ENCODE data around the gene RIOK2.
"Not testable (repeated sequence)": the region's sequence is repeated elsewhere in the genome, so short reads cannot be mapped to it uniquely, and the experiment has no call there.

RIOK2 gene

DNA sequence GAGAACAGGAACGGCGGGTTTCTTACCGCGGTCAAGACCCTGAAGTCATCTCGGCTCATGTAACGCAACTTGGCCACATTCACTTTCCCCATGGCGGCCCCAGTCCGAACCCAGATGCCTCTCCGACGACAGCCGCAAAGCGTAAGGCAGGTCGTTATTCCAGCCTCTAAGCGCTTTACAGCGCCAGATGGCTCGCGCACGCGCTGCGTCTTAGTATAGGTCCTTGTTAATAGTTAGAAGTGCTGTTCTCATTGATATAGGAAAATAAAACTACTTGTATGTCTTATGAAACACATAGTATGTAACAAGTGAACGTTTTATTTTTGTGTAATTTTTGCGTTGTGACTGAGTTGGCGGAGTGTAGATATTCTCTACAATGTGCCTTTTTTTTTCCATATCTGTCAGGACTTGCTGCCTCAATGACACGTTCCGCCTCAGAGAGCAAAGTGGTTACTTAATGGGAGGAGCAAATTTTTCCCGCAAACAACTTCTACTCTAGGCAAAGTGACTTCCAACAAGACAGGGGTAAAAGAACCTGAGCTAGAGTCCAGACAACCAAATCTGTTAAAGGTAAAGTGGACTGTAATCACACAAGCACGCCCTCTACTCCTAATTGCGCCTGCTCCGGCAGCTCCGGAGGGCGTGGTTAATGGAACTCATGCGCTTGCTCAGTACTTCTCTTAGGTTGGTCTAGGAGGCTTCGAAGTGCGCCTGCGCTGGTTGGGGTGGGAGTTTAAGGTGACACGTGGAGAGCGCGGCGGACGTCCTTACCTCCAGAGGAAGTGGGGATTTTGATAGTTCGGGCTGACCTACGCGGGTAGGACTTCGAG, at the start of gene RIOK2:
TSS of gene RIOK2 (minus strand) at position 148 of the 830 bp plus-strand sequence. CDS start at position 92, 56 bp downstream.
- peak; percentile 95 for DNase-seq

DNA sequence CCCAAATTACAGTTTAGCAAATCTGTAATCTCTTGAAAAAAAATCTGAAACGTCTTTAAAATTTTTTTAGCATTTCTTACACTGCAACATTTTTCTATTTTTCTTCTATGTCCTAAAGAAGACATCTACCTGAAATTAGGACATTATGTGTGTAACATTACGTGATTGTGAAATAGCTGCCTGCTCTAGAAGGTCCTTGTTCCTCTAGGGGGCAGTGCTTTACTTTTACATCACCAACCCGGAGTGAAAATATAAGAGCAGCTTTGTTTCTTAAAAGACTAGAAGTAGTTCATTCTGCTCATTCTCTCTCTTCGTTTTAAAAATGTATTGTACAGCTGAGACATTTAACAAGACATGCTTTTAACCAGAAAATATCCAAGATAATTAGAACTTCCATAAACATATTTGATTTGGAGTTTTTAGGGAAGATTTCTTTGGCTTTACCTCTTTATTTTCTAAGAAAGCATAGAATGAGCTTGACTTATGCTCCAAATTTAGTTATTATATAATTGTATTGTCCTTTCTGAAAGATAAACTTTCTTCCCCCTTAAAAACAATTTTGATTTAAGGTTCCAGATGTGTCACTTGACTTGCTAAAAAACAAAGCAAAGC, 48.1 kb upstream of the RIOK2 start:
- DNase-seq = peak; percentile 15

DNA sequence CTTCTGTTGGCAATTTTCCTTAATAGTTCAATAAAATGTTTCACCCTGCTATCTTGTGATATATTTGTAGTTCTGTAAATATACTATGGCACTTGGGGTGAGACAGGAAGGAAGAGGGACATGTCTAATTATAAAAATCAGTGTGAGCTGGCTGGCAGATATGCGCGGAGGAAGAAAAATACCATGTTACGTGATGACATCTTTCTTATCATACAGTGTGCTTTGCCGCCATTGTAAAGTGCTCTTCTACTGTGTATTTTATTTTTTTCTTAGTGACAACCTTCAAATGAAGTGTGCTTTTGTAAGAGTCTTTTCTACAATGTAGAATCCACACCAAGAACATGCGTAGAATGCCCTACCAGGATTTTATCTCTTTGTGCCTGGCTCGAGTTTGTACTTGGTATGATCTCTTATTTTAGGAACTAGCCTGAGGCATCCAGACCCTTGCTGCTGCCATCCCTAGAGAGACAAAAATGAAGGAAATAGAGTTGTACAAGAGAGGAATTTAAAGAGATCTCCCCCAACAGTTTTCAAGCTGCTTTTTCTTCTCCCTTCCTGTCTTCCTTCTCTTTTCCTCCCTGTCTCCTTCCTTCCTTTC, 46.7 kb upstream of the RIOK2 start:
- no peak for DNase-seq

DNA sequence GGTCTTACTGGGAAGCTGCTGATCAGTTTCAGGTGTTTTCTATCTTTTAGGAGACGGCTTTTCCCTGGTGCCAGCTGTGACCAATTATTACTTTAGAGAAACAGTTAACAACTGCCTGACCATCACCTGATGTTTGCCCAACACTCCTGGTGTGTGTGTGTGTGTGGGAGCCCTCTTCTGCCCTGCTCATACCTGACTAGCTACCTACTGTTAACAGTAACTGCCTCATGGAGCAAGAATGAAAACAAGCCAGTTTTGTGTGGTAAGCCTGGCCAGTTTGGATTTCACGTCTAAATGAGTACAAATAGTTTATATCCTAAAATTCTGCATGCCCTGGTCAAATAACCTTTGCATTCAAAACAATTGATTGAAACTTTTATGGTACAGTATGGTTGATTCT, 46.1 kb upstream of the RIOK2 start:
- no peak for DNase-seq

DNA sequence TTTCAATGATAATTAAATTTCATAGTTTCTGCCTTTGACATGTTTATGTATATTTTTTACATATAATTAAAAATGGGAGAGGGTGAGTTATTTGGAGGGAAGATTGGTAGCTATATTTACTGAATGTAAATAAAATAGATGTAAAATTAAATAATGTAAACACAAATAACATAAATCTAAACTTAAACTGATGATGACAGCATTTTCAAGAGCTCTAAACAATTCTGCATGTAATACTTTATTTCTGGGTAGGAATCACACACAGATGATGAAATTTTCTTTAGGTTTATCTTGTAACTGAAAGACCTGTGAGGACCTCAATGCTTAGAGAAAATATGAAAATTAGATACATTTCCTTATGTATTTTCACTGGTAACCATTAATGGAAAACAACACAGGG, 42.2 kb upstream of the RIOK2 start:
- no peak for DNase-seq

DNA sequence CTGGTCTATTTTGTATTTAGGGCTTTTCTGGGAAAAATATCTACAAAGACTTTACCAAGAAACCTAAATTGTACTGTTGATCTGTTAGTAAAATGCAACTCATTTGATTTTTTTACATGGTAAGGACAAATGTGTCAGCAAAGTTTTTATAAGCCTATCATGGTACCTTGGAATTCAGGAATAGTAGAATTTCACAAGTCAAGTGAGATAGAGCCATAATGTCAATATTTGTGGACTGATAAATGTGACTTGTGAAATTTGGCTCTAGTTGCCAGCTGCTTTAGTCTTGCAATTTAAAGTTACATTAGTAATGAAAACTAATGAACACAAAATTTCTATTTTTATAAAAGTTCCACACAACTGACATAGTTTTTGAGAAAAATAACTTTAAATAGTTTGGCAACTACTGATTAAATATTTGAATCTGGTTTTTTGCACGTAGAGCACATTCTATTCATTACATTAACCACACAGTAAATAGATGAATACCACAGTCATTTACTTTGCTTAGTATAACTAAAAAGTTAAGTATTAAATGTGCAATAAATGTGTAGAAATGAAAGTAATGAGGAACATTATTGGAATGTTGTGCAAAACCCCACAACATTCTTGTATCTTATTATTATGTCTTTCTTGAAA, 41.2 kb upstream of the RIOK2 start:
- no peak for DNase-seq

DNA sequence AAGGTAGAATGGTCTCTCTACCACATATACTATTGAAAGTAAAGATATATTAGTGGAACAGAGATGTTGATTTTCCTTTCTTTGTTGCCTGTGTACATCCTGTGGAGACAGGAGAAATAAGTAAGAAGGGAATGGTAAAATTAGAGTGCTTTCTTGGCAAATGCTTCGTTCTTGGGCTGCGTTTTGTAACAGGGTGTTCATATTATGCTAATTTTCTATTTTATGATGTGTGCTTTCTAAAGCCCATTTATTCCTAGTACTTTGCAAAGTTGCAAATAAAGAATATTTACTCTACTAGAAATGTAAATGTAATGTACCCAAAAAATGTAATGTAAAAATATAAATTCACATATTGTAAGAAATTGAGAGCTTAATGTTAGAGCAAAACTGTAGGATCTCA, 40.5 kb upstream of the RIOK2 start:
- no peak for DNase-seq

DNA sequence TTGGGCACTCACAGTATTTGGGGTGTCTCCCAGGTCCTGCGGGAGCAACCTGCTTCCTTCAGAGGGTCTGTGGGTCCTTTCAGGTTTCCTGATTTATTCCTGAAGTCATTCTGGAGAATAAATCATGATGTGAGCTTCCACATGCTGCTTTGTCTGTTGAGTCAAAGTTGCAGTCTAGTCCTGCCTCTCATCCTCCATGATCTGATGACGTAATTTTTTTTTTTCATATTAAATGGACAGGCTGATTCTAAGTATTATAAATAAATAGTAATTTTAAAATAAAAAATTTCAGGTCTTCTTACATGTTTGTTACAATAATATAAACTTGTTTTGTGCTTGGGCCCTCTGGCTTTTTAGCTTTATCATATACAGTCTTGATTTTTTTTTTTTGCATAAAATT, 26.3 kb upstream of the RIOK2 start:
- DNase-seq = no peak

DNA sequence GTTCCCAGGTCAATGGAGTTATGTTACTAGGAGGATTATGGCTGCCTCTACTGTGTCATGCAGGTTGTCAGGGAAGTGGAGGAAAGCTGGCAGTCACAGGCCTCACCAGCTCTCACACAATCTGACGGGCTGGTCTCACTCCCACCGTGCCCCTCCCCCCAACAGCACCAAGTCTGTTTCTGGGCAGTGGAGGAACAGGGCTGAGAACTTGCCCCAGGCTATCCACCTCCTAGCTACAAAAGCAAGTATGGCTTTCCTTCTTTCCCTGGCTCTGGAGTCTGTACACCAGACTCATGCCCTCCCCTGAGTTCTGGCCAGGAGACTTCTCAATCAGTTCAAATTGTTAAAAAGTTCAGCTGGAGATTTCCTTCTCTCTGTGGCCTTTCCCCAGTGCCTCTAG, 25.7 kb upstream of the RIOK2 start:
- DNase-seq = no peak

DNA sequence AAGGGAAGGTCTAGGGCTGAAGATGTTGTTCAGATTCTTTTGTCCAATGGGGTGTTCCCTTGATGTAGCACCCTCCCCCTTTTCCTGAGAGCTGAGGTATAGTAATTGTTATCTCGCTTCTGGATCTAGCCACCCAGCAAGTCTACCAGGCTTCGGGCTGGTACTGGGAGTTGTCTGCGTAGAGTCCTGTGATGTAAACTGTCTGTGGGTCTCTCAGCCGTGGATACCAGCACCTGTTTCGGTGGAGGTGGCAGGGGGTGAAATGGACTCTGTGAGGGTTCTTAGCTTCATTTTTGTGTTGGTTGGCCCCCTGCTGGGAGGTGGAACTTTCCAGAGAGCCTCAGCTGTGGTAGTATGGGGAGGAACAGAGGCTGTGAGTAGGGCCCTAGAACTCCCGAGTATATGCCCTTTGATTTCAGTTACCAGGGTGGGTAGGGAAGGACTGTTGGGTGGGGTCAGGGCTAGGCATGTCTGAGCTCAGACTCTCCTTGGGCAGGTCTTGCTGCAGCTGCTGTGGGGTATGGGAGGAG, 25.2 kb upstream of the RIOK2 start:
- no peak for DNase-seq

DNA sequence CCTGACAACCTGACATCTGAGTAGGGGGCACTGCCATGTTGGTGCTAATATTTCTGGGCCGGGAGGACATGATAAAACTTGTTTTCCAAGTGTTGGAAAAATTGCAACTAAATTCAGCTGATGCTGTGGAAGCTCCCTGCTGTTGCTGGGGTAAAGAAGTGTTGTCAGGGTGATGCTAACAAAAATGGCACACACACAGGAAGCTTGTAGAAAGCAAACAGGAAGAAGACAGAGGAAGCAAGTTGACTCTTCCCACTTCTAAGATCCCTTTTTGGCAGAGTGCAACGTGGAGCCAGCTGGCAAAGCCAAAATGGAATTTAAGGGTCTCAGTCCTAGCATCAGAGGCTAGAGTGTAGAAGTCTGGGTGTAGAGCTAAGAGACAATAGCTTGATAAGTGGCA, 11.3 kb upstream of the RIOK2 start:
- DNase-seq = no peak

DNA sequence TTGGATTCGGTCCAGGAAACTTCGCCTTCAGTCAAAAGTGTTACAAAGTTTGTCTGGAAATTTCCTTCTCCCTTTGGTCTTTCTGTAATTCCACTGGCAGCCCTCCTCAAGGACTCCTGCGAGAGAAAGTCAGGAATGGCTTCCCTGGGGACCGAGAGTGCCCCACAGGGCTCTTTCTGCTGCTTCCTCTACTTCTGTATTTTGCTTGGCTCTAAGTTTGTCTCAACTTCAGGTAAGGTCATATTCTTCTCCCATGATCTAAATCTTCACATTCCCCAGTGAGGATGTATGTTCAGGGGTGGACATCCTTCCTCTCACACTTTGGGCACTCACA, 10.3 kb upstream of the RIOK2 start:
- DNase-seq = no peak

DNA sequence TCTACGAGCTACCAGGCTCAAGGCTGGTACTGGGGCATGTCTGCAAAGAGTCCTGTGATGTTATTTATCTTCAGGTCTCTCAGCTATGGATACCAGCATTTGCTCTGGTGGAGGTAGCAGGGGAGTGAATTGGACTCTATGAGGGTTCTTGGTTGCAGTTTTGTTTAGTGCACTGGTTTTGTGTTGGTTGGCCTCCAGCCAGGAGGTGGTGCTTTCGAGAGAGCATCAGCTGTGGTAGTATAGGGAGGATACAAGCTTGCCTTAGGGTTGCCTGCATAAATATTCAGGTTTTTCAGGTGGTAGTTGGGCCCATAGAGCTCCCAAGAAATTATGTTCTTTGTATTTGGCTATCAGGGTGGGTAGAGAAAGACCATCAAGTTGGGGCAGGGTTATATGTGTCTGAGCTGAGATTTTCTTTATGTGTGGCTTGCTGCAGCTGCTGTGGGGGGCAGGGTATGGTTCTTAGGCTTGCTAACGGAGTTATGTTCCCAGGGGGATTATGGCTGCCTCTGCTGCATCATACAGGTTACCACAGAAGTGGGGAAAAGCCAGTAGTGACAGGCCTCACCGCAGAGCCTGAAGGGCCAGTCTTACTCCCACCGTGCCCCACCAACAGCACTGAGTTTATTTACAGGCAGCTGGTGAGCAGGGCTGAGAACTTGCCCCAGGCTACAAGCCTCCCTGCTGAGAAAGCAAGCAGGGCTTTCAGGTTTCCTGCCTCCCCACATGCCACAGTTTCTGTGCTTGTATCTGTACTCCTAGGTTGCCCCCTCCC, 9.7 kb upstream of the RIOK2 start:
- no peak for DNase-seq

DNA sequence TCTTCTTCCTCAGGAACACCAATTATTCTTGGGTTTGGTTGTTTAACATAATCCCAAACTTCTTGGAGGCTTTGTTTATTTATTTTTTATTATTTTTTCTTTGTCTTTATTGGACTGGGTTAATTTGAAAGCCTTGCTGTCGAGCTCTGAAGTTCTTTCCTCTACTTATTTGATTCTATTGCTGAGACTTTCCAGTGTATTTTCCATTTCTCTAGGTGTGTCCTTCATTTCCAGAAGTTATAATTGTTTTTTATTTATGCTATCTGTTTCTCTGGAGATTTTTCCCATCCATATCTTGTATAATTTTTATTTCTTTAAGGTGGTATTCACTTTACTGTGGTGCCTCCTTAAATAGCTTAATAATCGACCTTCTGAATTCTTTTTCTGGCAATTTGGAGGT, 8.8 kb upstream of the RIOK2 start:
- DNase-seq = no peak

DNA sequence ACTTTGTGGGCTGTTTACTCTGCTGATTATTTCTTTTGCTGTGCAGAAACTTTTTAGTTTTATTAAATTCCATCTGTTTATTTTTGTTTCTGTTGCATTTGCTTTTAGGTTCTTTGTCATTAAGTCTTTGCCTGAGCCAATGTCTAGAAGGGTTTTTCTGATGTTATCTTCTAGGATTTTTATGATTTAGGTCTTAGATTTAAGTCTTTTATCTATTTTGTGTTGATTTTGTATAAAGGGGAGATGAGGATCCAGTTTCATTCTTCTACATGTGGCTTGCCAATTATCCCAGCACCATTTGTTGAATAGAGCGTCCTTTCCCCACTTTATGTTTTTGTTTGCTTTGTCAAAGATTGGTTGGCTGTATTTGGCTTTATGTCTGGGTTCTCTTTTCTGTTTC, 6.5 kb upstream of the RIOK2 start:
- DNase-seq = not testable (repeated sequence)

DNA sequence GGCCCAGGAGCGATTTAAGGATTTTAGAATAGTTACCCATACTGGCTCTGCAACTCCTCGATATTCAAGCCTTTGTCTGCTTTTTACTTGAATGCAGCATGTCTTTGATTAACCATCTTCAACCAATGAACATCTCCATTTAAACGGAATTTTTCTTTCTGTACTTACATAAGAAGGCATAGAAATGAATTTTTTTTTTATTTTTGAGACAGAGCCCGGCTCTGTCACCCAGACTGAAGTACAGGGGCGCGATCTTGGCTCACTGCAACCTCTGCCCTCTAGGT, 825 bp upstream of the RIOK2 start:
- DNase-seq = no peak

DNA sequence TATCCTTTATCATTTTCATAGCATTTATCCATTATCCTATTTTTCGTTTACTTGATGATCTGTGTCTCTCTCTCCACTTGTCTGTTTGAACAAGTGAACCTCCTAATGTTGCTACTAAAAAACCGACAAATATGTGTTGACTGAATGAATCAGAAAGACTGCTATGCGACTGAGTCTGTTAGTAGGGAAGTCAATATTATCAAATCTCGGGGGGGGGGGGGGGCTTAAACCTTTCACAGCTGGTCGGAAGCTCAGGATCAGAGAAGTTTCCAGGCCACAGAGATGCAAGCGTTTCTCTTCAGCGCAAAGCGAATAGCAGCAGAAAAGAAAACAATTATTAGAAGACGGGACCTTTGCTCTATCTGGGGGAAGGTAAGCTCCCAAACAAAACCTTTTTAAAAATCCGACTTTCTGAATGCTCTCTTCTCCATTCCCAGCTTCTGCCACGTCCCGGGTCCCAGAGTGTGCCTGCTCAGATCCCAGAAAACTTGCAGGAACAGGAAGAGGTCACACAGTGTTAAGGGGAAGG, 412 bp downstream of the RIOK2 start:
- no peak for DNase-seq

DNA sequence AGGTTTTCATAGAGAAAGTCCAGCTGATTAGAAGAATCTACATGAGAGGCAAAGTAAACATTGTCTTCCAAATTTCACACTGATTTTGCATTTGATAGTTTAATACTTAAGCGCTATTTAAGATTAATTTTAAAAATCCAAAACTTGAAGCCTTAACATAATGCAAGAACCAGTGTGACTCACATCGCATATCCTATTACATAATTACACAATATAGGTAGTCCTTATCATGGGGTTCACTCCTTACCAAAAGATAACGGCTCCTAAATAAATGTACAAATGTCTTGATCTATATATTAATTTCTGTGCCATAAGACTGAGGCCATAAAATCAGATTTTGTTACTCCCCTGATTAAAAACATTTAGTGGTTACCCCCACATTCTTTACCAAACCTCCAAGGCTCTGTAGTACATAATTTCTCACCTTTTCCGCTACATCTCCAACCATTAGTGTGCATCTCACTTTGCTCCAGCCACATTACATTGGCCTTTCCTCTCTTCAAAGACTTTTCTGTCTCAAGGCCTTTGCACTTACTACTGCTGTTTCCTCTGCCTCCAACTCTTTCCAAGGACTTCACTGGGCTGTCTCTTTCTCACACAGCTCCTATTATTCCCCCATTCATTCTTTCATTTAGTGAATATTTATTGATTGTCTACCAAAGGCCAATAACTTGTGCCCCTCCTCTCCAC, 1.0 kb downstream of the RIOK2 start:
- DNase-seq = no peak

DNA sequence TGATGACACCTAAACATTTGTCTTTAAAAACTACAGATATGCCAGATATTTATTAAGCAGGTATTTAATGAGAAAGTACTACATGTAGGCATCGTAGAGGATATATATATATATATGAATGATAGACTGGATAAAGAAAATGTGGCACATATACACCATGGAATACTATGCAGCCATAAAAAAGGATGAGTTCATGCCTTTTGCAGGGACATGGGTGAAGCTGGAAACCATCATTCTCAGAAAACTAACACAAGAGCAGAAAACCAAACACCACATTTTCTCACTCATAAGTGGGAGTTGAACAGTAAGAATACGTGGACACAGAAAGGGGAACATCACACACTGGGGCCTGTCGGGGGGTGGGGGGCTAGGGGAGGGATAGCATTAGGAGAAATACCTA, 3.6 kb downstream of the RIOK2 start:
- DNase-seq = not testable (repeated sequence)

DNA sequence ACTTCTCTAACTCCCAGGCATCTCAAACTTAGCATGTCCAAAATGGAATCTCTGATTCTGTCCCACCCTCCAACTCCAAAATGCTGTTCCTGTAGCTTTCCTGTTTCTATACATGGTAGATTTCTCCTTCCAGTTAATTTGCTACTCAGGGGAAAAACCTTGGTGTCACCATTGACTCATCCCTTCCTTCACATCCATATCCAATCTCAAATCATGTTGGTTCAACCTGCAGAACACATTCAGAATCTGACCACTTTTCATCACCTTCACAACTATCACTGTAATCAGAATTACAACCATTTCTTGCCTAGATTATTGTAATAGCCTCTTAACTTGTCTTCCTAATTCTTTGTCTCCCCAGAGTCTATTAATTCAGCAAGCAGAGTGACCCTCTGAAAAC, 10.8 kb downstream of the RIOK2 start:
- no peak for DNase-seq

DNA sequence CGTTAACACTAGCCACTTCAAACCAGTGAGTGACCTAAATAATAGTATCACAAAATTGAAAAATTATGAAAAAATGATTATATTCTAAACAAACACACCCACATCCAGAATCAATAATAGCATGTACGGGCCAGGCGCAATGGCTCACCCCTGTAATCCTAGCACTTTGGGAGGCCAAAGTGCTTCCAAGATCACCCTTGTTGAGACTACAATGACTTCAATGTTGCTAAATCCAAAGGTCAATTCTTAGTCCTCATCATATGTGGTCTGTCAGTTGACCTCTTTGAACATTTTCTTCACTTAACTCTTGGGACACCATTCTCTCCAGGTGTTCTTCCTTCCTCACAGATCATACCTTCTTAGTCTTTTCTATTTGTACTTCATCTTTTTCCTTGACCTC, 11.3 kb downstream of the RIOK2 start:
- no peak for DNase-seq

DNA sequence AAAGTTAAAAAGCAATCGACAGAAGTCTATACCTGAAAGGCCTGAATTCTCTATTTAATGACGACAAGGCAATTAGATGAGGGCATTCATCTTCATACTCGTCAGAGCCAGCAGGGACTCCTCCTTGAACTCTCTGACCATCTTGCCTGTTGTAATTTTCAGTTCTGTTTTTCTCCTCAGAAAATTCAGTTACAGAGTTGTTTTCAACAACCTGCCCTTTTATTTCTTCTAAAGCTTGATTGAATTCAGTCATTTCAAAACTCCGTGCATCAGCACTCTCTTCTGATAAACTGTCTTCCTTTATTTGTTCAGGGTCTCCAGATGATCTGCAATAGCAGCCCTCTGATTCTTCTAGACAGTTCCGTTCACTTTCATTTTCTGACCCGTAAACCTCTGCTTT, 15.6 kb downstream of the RIOK2 start:
- DNase-seq = no peak

Data from NCI-H2227 treated with DMSO at 0.1 percent for 48 hours (cell line).